Trophoblast cell (in vitro differentiated cells and primary cell): Measurements from ENCODE around the gene ANTXR1.
A peak's percentile ranks its signal among the peaks of the same experiment; 100 is the strongest.

Experiments
- DNase-seq, 2 donors: peaks; one replicate each; pipeline ENCODE4 v3.0.0-alpha.2; 2016
- H2AFZ ChIP-seq: 2 replicates; pipeline ENCODE4 v1.6.1; 2013; ENCODE audit warnings: low read length, moderate library complexity, mild to moderate bottlenecking; ENCODE audit not compliant: insufficient read depth, poor library complexity
- H2AK5ac ChIP-seq: 2 replicates; pipeline ENCODE4 v1.6.1; 2013; ENCODE audit warnings: mild to moderate bottlenecking, low read length
- H2BK120ac ChIP-seq: 2 replicates; pipeline ENCODE4 v1.6.1; 2013; ENCODE audit warnings: low read length, mild to moderate bottlenecking, moderate library complexity; ENCODE audit not compliant: insufficient read depth, poor library complexity
- H2BK12ac ChIP-seq: 2 replicates; pipeline ENCODE4 v1.6.1; 2013; ENCODE audit warnings: mild to moderate bottlenecking, low read length, moderate library complexity
- H2BK5ac ChIP-seq: 2 replicates; pipeline ENCODE4 v1.6.1; 2013; ENCODE audit warnings: low read length, low read depth, moderate library complexity, mild to moderate bottlenecking; ENCODE audit not compliant: poor library complexity
- H3K14ac ChIP-seq: 2 replicates; pipeline ENCODE4 v1.6.1; 2013; ENCODE audit warnings: mild to moderate bottlenecking, low read length
- H3K18ac ChIP-seq: 2 replicates; pipeline ENCODE4 v1.6.1; 2013; ENCODE audit warnings: mild to moderate bottlenecking, low read length
- H3K23ac ChIP-seq: 2 replicates; pipeline ENCODE4 v1.6.1; 2013; ENCODE audit warnings: low read length
- H3K27ac ChIP-seq: 2 replicates; pipeline ENCODE4 v1.5.1; 2013; ENCODE audit warnings: low read depth, mild to moderate bottlenecking, inconsistent platforms, low read length, moderate library complexity
- H3K27me3 ChIP-seq: 2 replicates; pipeline ENCODE4 v1.6.1; 2013; ENCODE audit warnings: inconsistent platforms, mild to moderate bottlenecking, low read length, moderate library complexity; ENCODE audit not compliant: insufficient read depth
- H3K36me3 ChIP-seq, 2 experiments: 1 replicate in 1 of 2; 2 replicates in 1 of 2; pipeline ENCODE4 v1.6.1; 2013; ENCODE audit warnings: low read length in 2 of 2, mild to moderate bottlenecking in 2 of 2, moderate library complexity in 1 of 2; ENCODE audit not compliant: insufficient read depth in 2 of 2, control insufficient read depth in 1 of 2
- H3K4ac ChIP-seq: 2 replicates; pipeline ENCODE4 v1.6.1; 2013; ENCODE audit warnings: low read depth, mild to moderate bottlenecking, low read length, moderate library complexity
- H3K4me1 ChIP-seq, 2 experiments: 1 replicate in 1 of 2; 2 replicates in 1 of 2; pipeline ENCODE4 v1.6.1; 2013; ENCODE audit warnings: low read length in 2 of 2, mild to moderate bottlenecking in 2 of 2, moderate library complexity in 1 of 2; ENCODE audit not compliant: insufficient read depth in 2 of 2, control insufficient read depth in 1 of 2
- H3K4me2 ChIP-seq: 2 replicates; pipeline ENCODE4 v1.6.1; 2013; ENCODE audit warnings: inconsistent platforms, mild to moderate bottlenecking, low read length, moderate library complexity
- H3K4me3 ChIP-seq: 2 replicates; pipeline ENCODE4 v1.5.1; 2013; ENCODE audit warnings: mild to moderate bottlenecking, low read depth, low read length, inconsistent platforms
- H3K79me1 ChIP-seq: one replicate; pipeline ENCODE4 v1.6.1; 2013; ENCODE audit warnings: low read length
- H3K79me2 ChIP-seq: 2 replicates; pipeline ENCODE4 v1.6.1; 2013; ENCODE audit warnings: low read length, mild to moderate bottlenecking; ENCODE audit not compliant: control insufficient read depth, insufficient read depth, poor library complexity
- H3K9ac ChIP-seq: 2 replicates; pipeline ENCODE4 v1.6.1; 2013; ENCODE audit warnings: mild to moderate bottlenecking, low read length
- H3K9me3 ChIP-seq: 2 replicates; pipeline ENCODE4 v1.6.1; 2013; ENCODE audit warnings: low read depth, mild to moderate bottlenecking, control low read depth, inconsistent platforms, low read length; ENCODE audit not compliant: insufficient read depth
- H4K12ac ChIP-seq: 2 replicates; pipeline ENCODE4 v1.6.1; 2013; ENCODE audit warnings: low read depth, mild to moderate bottlenecking, low read length, moderate library complexity
- H4K8ac ChIP-seq: 2 replicates; pipeline ENCODE4 v1.6.1; 2013; ENCODE audit warnings: low read depth, mild to moderate bottlenecking, low read length, moderate library complexity
- H4K91ac ChIP-seq: one replicate; pipeline ENCODE4 v1.6.1; 2013; ENCODE audit warnings: low read depth, mild to moderate bottlenecking, low read length, moderate library complexity
- WGBS: extraction: QIAGEN DNeasy Blood & Tissue Kit; methylation state at CpG from one replicate; pipeline ENCODE4 v1.1.7; 2013; ENCODE audit warnings: missing lambda C conversion rate; ENCODE audit not compliant: insufficient read length, insufficient coverage; ENCODE audit errors: extremely low coverage; 5-methylcytosine and 5-hydroxymethylcytosine counted together

Gene ANTXR1

DNA sequence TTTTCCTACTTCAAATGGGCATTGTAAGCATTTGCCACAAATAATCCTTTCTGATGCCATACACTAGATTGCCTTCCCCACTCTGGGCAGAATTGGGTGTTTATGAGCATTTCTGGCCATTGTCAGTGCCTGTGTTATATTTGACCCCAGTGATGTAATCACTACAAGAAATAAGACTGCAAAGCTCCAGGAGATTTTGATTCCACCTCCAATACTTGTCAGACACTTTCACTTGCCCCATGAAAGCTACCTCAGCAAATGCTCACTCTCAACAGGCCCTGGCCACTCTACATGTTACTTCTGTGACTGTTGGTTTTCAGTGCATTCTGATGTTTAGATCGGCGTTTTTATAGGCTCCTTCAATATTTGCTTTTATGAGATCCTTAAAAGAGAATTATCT lies 239.0 kb downstream of the ANTXR1 start:
- Histone ChIP-seq H3K79me1 (no peaks in the 10 kb centered on the region), H2BK120ac (no peak overlapping the region), H3K9me3 (peaks cover 1% of the 10 kb centered on the region), H3K4me2 (no peak overlapping the region), H3K79me2 (no peaks in the 10 kb centered on the region), H3K27me3 (no peaks in the 10 kb centered on the region), H2AK5ac (no peak overlapping the region), H2BK12ac (no peak overlapping the region), H4K12ac (no peak overlapping the region), H3K4me1 (no peaks in the 10 kb centered on the region), H3K18ac (no peak overlapping the region), H3K27ac (no peak overlapping the region), H4K91ac (no peak overlapping the region), H3K36me3 (no peaks in the 10 kb centered on the region), H3K4ac (no peak overlapping the region), H4K8ac (no peak overlapping the region), H2AFZ (no peak overlapping the region), H3K14ac (no peak overlapping the region), H3K9ac (no peak overlapping the region), H3K23ac (no peak overlapping the region), H2BK5ac (no peak overlapping the region), H3K4me3 (no peak overlapping the region)
- no peak for DNase-seq
- no CpG with 5 or more reads among the region's 2 CpGs for WGBS

DNA sequence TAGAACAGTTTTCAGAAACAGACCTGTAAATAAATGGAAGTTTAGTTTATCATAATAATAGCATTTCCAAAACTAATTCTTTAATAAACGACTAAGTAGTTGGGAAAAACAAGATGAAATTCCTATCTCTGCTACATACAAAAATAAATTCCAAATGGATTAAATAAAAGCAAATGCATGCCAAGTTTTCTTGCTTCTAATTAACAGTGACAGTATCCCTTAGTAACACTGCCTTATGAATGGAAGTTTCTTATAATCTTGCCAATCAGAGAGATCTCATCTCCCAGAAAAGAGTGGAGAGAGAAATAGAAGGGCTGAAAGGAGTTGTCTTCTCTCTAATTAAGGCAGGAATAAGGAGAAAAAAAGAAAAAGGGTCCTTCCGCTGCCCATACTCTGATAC lies 240.1 kb downstream of the ANTXR1 start:
- Histone ChIP-seq H4K91ac (no peak overlapping the region), H3K27me3 (no peaks in the 10 kb centered on the region), H3K14ac (no peak overlapping the region), H2BK5ac (no peak overlapping the region), H2BK120ac (no peak overlapping the region), H3K4me3 (no peak overlapping the region), H3K79me2 (no peaks in the 10 kb centered on the region), H3K79me1 (no peaks in the 10 kb centered on the region), H3K36me3 (no peaks in the 10 kb centered on the region), H3K18ac (no peak overlapping the region), H3K4me2 (no peak overlapping the region), H2AFZ (no peak overlapping the region), H2AK5ac (no peak overlapping the region), H3K9me3 (peaks cover 1% of the 10 kb centered on the region), H3K23ac (no peak overlapping the region), H3K9ac (no peak overlapping the region), H4K8ac (no peak overlapping the region), H3K4me1 (no peaks in the 10 kb centered on the region), H4K12ac (no peak overlapping the region), H3K4ac (no peak overlapping the region), H3K27ac (no peak overlapping the region), H2BK12ac (no peak overlapping the region)
- no peak for DNase-seq
- WGBS = no CpG with 5 or more reads among the region's 2 CpGs

DNA sequence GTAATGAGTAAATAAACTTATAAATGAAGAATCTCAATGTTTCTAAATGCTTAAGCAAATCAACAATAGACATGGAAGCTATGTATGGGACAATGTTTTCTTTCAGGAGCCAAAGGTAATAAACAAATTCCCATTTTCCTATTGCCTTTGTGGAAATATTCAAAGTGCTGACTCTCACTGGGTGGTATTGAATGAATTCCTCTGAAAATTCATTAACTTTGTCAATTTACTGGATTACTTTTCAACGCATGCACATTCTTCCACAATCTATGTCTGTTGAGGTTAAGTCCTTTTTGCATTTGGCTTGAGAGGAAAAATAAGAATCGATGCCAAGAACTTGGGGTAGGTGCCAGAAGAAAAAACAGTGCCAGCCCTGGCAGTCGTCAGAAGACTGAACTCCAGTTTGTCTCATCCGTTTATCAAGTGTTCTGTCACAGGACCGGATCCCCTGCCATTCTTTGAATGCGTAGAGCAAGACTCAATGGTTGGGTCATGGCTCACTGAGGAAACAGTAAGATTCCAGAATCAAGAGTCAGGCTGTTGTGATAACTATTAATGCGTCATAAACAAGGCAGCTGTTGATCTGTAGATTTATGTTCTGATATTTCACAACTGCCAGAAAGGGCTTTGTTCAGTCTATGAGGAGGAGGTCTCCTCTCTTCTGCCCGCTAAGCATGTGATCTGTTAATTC lies 240.8 kb downstream of the ANTXR1 start:
- no peaks in the 10 kb centered on the region for H3K79me2 ChIP-seq
- H3K4me2 ChIP-seq = no peak overlapping the region
- no peak overlapping the region for H2AFZ ChIP-seq
- H2BK12ac ChIP-seq = no peak overlapping the region
- DNase-seq = peak; percentile 90 to 97
- no peaks in the 10 kb centered on the region for H3K4me1 ChIP-seq
- no peak overlapping the region for H4K8ac ChIP-seq
- no peak overlapping the region for H3K4me3 ChIP-seq
- H4K91ac ChIP-seq = no peak overlapping the region
- WGBS = no CpG with 5 or more reads among the region's 8 CpGs
- H2BK5ac ChIP-seq = no peak overlapping the region
- no peaks in the 10 kb centered on the region for H3K36me3 ChIP-seq
- no peaks in the 10 kb centered on the region for H3K27me3 ChIP-seq
- H3K4ac ChIP-seq = no peak overlapping the region
- no peak overlapping the region for H3K9ac ChIP-seq
- H3K23ac ChIP-seq = no peak overlapping the region
- H3K14ac ChIP-seq = peak overlapping the region; percentile 30
- H3K9me3 ChIP-seq = peaks cover 1% of the 10 kb centered on the region
- no peak overlapping the region for H4K12ac ChIP-seq
- H2AK5ac ChIP-seq = no peak overlapping the region
- no peaks in the 10 kb centered on the region for H3K79me1 ChIP-seq
- no peak overlapping the region for H2BK120ac ChIP-seq
- no peak overlapping the region for H3K18ac ChIP-seq
- H3K27ac ChIP-seq = no peak overlapping the region

DNA sequence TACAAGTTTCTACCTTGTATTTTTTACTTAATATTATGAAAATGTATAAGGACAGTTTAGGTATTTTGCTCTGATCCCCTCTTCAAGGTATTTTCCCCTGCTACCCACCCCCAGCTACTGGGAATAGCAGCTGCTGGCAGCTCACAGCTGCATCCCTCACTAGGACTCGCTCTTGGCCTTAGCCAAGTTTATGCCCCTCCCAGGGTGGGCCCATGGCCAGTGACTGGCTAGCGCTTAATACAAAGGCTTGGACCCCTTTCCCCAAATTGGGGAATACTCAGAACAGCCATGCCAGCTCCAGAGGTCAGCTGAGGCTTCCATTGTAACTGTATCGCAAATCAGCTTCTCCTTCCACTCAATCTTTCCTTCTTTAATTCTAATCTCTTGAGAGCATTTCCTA lies 242.8 kb downstream of the ANTXR1 start:
- no peak overlapping the region for H2BK120ac ChIP-seq
- H3K18ac ChIP-seq = no peak overlapping the region
- H3K9ac ChIP-seq = no peak overlapping the region
- H3K4me2 ChIP-seq = no peak overlapping the region
- H3K14ac ChIP-seq = no peak overlapping the region
- no peak overlapping the region for H4K12ac ChIP-seq
- no peak overlapping the region for H2AFZ ChIP-seq
- peaks cover 6% of the 10 kb centered on the region for H3K9me3 ChIP-seq
- DNase-seq = no peak
- WGBS = no CpG with 5 or more reads among the region's 3 CpGs
- no peak overlapping the region for H3K4ac ChIP-seq
- no peak overlapping the region for H2BK12ac ChIP-seq
- H2BK5ac ChIP-seq = no peak overlapping the region
- H3K23ac ChIP-seq = no peak overlapping the region
- H4K8ac ChIP-seq = no peak overlapping the region
- H3K79me2 ChIP-seq = no peaks in the 10 kb centered on the region
- no peaks in the 10 kb centered on the region for H3K79me1 ChIP-seq
- no peak overlapping the region for H2AK5ac ChIP-seq
- no peak overlapping the region for H3K27ac ChIP-seq
- no peaks in the 10 kb centered on the region for H3K27me3 ChIP-seq
- H3K36me3 ChIP-seq = no peaks in the 10 kb centered on the region
- no peak overlapping the region for H3K4me3 ChIP-seq
- H3K4me1 ChIP-seq = no peaks in the 10 kb centered on the region
- H4K91ac ChIP-seq = no peak overlapping the region
